Glomerular visceral epithelial cell (primary cell): ENCODE data around the gene DHRS3.
"Not testable (repeated sequence)": the region's sequence is repeated elsewhere in the genome, so short reads cannot be mapped to it uniquely, and the experiment has no call there.

ENCODE experiments used
- DNase-seq: peaks from one replicate; pipeline ENCODE4 v3.0.0-alpha.2; 2016; ENCODE audit errors: extremely low spot score

DHRS3 gene

DNA sequence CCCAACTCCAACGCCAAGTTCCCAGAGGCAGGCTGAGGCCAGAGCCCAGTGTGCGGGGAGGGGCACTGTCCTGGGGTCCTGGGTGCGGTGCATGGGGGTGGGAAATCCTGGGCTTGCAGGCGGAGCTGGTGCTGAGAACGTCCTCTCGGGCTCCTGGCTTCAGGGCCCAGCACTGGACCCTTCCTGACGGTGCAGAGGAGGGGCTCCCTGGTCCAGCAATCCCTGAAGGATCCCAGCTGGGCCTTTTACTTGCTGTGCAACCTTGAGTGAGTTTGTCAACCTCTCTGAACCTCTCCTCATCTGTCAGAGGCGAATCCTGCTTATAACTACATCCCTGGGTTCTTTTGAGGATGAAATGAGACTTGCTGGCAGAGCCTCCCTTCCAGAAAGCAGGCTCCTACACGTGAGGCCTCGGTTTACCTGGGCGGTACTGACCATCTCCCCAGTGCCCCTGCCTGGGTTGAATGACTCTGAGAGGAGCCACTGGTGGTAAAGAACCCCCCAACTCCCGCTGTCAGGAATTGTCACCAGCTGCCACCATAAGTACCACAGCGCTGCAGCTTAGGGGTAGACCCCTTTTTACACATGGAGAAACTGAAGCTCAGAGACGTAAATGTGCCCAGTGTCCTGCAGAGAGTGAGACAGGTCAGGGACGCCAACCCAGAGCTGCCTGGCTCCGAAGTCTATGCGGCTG lies 77.3 kb downstream of the DHRS3 start:
- no peak for DNase-seq

DNA sequence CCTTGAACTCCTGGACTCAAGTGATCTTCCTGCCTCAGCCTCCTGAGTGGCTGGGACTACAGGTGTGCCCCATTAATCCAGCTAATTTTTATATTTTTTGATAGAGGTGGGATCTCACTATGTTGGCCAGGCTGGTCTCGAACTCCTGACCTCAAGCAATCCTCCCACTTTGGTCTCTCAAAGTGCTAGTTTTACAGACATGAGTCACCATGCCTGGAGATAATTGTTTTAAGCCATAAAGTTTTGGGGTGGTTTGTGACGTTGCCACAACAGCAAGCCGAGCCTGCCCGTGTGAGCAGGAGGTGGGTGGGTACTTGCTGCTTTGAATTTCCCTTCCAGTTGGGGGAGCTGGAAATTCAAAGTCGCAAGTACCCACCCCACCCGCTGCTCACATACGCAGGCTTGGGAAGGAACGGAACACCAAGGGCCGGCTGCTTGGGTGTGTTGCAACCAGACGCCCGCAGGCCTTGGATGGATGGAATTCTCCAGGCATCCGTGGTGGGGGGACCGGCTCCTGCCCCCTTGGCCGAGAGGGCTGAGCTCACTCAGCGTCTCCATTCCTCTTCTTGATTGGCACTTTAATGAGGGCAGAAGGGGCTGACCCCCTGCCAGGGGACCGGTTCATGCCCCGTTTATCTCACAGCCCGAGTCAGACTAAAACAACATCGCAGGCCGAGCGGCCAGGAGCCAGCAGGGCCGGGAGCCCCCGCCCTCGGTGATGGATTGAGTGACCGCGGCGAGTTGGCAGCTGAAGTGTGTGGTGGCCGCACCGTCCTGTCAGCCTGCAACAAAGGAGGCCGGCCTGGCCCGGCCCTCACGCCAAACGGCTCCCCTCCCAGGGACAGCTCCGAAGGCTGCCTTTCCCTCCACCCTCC lies 78.1 kb downstream of the DHRS3 start:
- peak; percentile 77 for DNase-seq

DNA sequence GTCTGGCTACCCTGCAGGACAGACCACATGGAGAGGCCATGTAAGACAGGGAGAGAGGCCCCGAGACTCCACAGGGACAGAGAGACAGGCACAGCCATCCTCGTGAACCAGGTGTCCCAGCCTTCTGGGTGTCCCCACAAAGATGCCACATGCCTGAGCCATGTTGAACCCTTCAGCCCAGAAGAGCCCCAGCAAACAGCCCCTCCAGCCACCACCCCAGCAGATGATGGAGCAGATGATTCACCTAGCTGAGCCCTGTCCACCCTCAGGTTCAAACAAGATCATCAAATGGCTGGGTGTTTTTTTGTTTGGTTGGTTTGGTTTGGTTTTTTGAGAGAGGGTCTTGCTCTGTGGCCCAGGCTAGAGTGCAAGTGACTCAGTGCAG lies 78.7 kb downstream of the DHRS3 start:
- no peak for DNase-seq

DNA sequence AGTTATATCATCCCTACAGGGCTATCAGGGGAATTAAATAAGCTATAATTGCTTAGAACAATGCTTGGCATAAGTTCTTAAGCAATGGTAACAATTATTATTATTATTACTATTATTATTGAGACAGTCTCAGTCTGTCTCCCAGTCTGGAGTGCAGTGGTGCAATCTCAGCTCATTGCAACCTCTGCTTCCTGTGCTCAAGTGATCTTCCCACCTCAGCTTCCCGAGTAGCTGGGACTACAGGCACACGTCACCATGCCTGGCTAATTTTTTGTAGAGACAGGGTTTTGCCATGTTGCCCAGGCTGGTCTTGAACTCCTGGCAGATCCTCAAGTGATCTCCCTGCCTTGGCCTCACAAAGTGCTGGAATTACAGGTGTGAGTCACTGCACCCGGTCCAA lies 79.5 kb downstream of the DHRS3 start:
- DNase-seq = not testable (repeated sequence)

DNA sequence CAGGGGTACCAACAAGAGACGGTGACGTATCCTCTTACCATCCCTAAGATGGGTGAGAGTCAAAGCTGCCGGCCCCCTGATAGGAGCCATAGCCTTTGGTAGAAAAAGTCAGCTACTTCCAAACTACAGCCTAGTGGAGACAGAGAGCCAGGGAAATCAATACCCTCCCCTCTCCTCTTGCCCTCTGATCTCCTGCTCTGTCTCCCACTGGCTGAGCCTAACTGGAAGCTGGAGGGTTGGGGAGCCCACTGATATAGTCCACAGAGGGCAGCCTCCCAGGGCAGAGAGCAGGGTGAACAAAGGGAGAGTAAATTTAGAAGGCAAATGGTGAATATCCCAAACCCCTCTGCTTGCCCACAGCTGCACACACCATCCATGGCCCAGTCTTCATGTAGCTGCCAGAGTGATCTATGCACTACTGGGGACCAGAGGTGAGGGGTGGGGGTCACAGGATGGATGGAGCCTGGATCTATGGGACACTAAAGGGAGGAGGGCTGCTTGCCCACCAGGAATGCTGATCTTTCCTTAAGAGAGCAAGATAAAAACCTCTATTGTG lies 80.0 kb downstream of the DHRS3 start:
- no peak for DNase-seq

DNA sequence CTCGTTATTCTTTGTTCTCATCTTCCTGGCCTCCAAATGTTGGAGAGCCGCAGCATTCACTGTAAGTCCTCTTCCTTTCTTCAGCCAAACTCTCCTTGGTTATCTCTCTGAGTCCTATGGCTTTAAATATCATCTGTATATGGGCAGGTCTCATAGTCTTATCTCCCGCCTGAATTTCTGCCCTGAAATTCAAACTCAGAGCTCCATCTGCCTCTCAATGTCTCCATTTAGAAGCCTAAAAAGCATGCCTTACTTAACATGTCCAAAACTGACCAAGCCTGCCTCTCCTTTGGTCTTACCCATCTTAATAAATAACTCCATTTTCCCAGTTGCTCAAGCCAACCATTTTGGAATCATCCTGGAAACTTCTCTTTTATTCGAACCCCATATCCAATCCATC lies 80.7 kb downstream of the DHRS3 start:
- no peak for DNase-seq

DNA sequence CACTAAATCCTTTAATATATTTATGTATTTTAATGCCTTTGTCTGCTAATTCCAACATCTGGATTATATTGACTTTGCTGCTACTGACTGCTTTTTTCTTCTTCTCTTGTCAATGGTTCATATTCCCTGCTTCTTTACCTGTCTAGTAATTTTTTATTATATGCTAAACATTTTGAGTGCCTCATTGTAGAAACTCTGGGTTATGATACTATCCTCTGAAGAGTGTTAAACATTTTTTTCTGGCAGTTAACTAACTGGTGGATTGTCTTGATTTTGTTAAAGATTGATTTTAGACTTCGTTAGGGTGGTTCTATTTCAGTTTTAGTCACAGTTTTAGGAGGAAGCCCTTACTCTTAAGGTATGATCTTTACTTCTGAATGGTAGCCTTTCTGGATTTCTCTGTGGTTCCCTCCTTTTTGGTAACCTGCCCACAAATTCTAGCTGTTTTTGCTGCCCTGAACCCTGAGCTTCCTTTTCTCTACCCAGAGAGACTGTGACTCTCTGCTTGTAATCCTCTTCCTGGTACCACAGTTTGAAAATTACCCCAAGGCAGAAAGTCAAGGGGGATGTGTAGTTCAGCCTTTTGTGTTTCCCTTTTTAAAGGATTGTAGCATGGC lies 81.9 kb downstream of the DHRS3 start:
- no peak for DNase-seq

DNA sequence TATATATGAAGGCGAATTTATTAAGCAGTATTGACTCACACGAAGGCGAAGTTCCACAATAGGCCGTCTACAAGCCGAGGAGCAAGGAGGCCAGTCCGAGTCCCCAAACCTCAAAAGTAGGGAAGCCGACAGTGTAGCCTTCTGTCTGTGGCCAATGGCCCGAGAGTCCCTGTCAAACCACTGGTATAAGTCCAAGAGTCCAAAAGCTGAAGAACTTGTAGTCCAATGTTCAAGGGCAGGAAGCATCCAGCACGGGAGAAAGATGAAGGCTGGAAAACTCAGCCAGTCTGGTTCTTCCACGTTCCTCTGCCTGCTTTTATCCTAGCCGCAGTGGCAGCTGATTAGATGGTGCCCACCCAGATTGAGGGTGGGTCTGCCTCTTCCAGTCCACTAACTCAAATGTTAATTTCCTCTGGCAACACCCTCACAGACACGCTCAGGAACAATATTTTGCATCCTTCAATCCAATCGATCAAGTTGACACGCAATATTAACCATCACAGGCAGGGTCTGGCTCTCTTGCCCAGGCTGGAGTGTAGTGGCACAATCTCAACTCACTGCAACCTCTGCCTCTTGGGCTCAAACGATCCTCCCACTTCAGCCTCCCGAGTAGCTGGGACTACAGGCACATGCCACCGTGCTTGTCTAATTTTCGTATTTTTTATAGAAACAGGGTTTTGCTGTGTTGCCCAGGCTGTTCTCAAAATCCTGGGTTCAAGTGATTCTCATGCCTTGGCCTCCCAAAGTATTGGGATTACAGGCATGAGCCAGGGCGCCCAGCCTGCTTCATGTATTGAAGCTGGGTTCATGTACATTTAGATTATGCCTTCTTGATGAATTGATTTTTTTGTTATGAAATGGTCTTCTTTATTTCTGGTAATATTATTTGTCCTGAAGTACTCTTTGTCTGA lies 85.3 kb downstream of the DHRS3 start:
- DNase-seq = no peak

DNA sequence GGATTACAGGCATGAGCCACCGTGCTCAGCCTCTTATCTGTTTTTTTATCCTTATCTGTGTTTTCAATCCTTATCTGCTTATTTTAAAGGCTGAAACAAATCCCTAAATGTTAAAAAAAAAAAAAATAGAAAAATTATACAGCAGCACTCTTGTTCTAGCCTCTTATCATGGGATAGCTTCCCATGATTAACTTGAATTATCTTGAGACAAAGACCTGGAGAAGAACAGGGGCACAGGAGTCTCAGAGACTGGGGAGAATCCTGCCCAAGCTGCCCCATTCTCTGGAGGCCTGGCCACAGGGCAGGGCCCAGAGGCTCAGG lies 86.9 kb downstream of the DHRS3 start:
- no peak for DNase-seq

DNA sequence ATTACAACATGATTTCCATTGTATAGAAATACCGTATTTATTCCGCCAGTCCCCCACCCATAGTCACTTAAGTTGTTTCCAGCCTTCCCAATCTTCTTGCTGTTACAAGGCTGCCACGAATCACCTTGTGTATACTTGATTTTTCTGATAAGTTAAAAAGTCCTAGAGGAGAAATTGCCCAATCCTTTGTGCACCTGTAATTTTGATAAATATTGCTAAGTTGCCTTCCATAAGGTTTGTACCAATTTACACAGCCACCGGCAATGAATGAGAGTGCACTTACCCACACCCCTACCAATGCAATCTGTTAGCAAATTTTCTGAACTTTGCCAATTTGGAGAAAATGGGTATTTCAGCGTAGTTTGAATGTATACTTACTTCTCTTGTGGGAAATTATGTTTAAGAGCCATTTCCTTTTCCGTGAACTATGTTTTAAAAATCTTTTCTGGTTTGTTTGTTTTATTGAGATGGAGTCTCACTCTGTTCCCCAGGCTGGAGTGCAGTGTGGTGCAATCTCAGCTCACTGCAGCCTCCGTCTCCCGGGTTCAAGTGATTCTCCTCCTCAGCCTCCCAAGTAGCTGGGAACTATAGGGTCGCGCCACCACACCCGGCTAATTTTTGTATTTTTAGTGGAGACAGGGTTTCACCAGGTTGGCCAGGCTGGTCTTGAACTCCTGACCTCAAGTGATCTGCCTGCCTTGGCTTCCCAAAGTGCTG lies 87.4 kb downstream of the DHRS3 start:
- DNase-seq = no peak

DNA sequence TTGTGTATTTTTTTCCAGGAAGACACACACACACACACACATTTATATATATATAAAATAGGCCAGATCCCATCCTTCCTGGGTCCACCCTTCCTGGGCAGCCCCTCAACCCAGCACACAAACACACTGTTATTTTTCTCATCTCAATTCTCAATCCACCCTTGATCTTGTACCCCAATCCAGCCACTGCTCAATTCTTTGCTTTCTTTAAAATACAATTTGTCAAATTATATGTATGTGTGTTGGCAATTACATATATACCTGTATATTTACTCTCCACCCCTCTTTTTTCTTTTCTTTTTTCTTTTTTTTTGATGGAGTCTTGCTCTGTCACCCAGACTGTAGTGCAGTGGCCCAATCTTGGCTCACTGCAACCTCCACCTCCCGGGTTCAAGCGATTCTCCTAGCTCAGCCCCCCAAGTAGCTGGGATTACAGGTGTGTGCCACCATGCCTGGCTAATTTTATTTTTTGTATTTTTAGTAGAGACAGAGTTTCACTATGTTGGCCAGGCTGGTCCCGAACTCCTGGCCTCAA lies 88.3 kb downstream of the DHRS3 start:
- DNase-seq = no peak

DNA sequence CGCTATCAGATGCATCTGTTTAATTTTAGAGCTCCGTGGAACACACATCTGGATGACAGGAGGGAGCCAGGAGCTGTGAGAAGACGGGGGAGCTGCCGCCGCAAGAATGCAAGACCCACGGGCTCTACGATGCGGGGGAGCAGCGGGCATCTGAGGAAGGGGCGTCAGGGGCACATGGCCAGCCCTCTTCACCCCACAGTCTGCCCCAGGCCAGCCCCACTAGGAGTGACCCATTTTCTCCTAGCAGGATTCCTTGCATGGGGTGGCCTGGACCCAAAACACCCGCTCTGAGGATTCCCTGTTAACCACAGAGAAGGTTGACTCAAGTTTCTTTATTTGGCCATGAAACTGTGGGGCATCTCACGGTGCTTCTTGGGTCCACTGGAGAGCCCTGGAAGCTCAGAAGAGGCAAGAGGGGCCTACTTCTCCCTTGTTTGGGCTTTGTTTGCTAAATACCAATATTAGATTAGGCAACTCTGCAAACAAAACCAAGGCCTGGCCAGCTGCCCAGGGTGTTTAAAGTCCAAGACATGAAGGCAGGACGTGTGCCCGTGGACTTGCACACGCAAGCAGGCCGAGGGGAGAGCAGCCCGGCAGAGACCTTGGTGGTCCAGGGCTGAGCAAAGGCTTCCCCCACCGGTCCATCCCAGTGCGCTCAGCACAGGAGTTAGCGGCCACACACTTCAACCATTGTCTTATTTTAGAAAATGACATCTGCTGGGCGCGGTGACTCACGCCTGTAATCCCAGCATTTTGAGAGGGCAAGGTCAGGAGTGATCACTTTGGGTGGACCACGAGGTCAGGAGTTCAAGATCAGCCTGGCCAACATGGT lies 89.8 kb downstream of the DHRS3 start:
- DNase-seq = no peak

DNA sequence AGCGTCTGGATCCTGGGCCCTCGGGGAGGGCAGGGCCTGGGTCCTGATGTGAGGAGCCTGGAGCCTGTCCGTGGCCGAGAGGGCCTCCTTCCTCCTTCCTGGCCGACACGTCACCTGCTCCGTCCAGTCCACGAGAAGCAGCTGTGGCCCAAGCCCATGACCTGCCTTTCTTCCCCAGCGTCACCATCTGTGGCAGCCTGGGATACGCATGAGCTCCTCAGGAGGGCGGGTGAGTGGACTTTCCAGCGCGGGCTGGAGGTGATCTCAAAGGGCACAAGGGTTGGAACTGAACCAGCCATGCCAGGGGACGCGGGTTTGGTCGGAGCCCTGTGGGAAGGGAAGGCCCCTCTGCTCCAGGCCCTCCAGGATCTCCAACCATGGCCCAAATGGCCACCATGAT lies 90.4 kb downstream of the DHRS3 start:
- no peak for DNase-seq

DNA sequence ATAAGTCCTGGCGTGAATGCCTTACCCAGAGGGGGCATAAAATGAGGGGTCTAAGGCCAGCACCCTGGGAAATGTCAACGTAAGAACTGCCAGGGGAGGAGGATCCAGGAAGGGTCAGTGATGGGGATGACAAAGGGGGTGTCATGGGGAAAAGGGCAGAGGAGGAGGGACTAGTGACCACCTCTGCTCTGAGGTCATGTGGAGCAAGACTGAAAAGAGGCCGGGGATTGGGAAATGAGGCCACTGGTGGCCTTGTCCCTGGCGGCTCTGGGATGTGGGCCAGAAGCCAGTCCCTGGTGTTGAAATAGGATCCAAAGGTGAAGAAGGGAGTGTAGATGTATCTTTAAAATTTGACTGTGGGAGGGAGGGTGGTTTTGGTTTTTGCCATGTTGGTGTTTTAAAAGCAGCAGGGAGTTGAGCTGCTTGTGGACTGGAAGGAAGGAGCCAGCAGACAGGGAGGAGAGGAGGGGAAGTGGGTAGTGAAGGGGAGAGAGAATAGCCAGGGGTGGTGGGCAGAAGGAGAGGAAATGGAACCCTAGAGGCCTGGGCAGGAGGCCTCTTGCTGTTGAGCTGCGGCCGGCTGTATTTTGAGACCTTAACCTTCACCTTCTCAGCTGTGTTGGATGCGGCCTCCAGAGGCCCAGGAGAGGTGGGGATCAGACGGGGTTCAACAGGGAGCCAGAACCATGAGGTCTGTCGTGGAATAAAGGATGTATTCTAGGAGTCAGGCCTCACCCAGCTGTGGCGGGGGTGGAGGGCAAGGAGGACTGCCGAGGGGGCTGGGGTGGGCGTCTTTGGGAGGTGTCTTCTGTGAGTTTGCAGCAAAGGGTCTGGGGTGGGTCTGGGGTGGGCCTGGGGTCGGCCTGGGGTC lies 92.5 kb downstream of the DHRS3 start:
- DNase-seq = no peak

DNA sequence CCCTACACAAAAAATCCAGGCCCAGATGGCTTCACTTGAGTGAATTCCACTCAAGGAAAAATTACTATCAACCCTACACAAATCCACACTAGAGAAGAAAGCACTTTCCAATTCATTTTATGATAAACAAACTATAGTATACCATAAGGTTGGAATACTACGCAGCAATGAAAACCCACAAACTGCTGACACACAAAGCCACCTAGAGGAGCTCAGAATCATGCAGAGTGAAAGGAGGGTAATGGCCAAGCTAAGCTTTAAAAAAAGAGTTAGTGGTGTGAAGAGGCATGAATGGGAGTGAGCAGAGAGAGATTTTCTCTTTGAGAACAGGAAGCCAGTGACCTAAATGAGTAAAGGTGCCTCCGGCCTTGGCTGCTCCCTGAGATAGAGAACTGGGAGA lies 93.7 kb downstream of the DHRS3 start:
- no peak for DNase-seq

DNA sequence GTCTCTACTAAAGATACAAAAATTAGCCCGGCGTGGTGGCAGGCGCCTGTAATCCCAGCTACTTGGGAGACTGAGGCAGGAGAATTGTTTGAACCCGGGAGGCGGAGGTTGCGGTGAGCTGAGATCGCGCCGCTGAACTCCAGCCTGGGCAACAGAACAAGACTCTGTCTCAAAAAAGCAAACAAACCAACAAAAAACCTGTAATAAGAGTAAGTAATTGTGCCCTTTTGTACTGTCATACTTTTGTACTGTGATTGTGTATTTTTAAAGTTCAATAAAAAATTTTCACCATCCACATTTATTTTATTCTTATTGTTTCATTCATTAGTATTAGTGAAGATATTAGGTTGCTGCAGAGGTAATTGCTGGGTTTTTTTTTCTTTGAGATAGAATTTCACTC lies 95.2 kb downstream of the DHRS3 start:
- DNase-seq = not testable (repeated sequence)

DNA sequence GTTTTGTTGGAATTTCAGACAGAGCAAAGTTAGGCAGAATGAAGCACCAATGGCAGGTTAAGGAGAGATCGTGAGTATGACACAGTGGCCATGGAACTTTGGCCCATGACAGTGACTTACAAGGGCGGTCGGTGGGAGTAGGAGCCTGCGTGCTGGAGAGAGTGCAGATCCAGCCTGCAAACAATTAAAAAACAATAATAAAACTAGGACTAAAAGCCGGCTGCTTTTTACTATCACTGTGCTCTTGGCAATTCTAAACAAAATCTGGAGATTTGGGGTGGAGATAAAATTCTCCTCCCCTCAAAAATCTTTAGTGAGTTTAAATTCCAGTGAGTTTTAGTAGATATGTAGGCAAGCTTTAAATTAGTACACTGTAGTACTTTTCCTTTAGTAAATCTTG lies 96.9 kb downstream of the DHRS3 start:
- DNase-seq = no peak

DNA sequence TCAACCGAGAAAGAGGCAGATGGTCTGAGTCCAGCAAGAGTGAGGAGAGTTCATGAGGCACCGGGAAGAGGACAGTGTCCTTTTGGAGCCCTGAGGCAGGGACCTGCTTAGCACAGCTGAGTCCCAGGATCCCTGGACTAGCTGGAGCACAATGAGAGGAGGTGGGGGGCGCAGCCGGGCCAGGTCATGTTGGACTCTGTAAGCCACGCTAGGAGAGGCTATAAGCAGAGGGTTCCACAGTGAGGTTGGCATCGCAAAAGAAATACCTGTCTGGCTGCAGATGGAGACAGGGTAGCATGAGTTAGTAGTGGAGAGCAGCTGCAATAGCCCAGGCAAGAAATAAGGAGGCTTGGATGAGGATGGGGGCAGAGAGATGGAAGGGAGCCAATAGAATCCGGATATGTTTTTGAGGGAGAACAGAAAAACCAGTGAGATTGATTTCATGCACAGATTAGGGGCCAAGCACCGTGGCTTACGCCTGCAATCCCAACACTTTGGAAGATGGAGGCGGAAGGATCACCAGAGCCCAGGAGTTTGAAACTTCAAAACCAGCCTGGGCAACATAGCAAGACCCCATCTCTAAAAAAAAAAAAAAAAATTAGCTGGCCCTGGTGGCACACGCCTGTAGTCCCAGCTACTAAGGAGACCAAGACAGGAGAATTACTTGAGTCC lies 98.2 kb downstream of the DHRS3 start:
- no peak for DNase-seq
